Inferior parietal cortex (tissue), 1 donor: ENCODE data around the gene IGF1.
"Not testable (repeated sequence)": the region's sequence is repeated elsewhere in the genome, so short reads cannot be mapped to it uniquely, and the experiment has no call there.

Experiments used
- DNase-seq: peaks from one replicate; pipeline ENCODE4 v3.0.0-alpha.2; 2016; ENCODE audit errors: extremely low spot score

Gene IGF1

DNA sequence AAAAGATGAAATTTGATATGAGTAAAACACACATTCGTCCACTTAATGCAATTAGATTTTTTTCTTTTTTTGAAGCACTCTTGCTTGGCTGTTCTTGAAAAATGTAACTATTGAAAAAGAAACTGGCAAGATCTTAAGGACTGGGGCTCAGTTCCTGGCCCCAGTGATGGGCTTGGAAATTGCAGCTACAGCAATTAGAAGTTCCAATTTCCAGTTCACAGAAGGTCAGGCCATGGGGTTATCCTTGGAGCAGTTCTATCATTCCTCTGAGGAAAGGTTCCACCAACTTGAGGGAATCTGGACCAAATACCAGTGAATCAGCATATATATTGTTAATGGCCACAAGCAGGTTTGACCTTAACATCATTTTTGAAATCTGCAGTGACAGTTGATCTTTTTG lies 18.9 kb downstream of the IGF1 start:
- DNase-seq, result no peak

DNA sequence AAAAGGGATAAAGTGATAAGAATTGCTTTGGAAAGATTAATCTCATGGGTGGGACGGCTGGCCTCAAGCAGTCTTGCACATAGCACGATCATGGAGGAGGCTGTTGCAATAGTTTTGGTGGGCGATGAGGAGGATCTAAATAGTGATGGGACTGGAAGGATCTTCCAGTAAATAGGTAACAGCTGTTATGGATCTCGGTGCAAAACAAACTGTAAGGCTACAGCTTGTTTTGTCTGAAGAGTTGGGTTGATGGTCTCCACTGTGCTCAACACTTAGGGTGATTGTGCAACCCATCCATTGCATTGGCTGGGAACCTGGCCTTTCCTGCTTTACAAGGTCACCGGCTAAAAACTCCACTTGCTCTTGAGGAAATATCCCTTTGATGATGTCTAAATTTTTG lies 21.0 kb downstream of the IGF1 start:
- no peak for DNase-seq

DNA sequence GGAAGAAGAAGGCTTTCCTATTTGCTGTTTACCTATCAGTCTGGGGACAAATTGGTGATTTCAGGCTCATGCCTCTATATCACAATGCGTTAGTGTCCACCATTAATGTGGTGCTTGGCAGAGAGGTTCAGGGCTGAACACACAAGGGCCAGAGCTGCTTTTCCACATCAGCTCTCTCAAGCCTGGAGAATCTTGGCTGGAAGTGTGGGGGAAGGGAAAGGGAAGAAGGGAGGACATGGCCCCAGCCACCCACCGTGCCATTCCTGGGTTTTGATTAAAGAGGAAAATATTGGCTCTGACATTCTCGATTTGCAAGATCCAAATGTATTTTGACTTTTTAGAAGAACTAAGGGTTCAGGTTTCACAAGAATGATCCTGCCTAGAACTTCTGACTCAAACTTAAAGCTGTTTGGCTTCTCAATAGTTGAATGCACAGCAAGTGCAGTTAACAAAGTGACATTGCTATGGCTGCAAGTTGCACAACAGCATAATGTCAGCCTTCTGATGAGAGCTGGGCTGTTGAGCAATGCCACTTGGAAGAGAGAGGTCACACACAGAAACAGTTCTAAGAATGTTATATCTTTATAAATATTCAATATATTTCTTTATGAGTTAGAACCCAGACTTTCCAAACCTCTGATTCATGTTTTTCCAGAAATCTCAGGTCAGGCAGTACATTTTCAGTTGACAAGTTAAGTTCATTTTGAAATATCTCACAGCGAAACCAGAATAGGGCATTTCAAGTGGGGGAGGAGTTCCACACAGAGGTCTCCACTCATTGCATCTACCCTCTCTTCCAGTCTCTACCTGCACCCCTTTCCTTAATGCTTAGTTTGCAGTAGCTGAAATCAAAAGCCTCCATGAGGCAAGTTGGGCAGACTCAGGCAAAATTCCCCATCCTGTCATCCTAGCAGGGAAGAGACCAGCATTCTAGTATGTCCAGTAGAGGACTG lies 25.3 kb downstream of the IGF1 start:
- DNase-seq, result no peak

DNA sequence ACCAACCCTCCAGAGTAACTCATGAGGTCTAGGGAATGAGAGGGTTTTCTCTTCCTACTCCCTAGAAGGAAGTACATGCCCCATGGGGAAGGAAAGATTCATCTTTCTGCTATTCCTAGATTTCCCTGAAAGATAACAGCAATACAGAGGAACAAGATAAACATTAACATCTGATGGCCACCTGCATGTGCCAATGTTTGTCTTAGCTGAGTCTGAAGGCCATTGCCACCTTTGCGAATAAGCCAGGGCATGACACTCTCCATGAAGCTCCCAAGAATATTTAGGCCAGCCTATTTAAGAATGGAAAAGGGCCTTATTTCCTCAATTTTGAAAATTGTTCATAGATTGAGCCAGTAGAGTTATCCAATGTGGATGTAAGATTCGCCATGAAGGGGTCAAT lies 26.0 kb downstream of the IGF1 start:
- DNase-seq, result no peak

DNA sequence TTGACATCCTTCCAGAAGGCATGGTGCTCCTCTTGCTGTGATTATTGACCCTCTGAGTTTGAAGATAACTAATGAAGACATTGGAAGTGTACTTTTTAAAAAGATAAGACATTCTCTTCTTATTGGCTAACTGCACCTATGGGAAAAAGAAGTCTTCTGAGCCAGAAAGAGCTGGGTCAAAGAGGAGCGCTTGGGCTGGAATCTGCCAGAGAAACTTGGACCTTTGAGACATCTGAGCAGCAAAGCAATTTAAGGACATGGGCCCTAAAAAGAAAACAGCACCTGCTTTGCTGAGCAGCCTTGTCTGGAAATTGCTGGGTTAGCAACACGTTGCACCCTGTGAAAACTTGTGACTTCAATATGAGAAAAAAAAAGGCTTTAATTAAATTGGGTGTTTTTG lies 27.8 kb downstream of the IGF1 start:
- no peak for DNase-seq

DNA sequence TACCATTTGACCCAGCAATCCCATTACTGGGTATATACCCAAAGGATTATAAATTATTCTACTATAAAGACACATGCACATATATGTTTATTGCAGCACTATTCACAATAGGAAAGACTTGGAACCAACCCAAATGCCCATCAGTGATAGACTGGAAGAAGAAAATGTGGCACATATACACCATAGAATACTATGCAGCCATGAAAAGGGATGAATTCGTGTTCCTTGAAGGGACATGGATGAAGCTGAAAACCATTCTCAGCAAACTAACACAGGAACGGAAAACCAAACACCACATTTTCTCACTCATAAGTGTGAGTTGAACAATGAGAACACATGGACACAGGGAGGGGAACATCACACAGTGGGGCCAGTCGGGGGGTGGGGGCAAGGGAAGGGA lies 31.3 kb downstream of the IGF1 start:
- not testable (repeated sequence) for DNase-seq

DNA sequence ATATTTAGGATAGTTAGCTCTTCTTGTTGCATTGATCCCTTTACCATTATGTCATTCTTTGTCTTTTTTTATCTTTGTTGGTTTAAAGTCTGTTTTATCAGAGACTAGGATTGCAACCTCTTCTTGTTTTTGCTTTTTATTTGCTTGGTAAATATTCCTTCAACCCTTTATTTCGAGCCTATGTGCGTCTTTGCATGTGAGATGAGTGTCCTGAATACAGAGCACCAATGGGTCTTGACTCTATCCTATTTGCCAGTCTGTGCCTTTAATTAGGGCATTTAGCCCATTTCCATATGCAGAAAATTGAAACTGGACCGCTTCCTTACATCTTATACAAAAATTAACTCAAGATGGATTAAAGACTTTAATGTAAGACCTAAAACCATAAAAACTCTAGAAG lies 32.9 kb downstream of the IGF1 start:
- DNase-seq, result not testable (repeated sequence)

DNA sequence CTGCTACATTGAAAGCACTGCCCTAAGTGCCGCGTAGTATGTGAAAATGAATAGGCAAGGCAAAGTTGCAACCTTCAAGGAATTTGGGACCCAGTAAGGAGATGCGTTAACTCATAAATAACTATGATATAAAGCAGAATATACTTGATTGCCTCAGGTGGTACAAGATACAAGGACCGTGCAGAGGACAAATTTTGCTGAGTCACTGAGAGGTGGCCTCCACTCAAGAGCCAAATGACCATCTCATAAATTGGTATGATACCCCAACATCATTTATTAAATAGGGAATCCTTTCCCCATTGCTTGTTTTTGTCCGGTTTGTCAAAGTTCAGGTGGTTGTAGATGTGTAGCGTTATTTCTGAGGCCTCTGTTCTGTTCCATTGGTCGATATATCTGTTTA lies 35.7 kb downstream of the IGF1 start:
- no peak for DNase-seq

DNA sequence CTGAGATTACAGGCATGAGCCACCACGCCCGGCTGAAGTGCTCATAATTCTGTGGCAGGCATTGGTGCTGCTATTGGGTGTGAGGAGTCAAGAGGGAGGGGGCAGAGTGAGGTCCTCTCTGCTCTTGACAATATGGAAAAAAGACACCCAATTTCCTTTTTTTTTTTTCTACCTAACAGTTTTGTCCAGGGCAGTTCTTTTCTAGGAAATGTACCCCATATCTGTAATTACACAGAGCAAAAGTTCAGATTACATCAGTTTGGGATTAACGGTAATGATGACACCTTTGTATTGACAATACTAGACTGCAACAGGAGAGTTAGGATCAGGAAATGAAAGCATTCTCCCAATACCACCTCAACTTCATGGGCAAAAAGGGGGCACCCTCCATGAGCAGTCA lies 36.3 kb downstream of the IGF1 start:
- no peak for DNase-seq

DNA sequence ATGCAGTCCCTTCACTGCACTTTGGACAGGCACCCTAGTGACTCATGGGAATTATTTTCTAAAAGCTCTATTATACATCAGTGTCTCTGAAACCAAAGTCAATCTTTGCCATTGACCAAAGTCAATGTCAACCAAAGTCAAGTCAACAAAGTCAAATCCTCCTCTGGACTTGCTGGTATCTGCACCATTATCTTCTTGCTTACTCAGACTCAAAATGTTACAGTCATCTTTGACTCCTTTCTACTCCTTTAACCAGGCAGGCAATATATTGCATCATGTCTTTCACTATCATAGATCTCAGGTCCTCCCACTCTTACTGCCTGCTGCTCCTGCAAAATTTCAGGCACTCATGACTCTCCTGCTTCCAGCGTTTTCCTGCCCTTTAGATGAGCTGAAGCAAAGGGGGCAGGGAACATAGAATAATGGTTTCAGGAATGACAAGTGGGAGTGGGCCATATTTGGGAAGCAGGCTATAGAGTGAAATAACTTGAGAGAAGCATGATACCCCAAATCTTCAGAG lies 39.2 kb downstream of the IGF1 start:
- no peak for DNase-seq

DNA sequence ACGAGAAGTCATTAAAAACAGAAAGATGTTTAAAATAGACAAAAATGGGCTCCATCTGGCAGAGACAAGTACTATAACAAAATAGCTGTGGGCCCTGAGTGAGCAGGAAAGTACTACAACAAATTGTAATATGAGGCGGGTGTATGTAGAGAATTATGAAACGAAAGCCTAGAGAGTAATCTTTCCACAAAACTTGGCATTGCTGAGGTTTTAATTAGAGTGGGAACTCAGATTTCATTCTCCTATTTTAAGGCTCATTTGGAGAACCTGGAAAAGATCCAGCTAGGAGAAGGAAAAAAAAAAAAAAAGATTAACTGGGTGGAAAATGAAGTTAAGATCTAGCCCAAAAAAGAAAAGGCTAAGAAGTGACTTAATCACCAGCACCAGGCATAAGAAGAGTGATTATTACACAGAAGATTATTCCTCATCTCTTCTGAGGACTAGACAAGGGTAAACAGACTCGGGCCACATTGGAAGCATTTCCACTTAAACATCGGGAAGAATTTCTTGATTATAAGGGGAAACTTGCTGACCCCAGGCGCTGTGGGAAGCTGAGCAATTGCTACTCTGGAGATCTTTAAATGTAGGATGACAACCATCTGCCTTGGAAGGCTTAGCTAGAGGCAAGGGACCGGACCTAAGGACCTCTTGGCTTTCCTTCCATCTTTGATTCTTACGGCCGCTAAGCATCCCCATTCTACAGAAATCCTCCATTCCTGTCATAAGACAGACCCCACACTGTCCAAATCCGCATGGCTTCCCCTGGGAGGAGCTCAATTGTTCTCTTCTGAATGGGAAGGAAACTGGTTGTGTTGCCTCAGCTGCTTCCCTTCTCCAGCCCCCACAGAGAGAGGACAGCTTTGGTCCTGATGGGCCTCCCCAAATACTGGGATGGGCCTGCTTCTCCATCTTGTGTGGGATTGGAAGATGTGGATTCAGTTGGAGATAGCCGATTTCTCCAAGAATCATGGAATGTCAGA lies 40.6 kb downstream of the IGF1 start:
- no peak for DNase-seq

DNA sequence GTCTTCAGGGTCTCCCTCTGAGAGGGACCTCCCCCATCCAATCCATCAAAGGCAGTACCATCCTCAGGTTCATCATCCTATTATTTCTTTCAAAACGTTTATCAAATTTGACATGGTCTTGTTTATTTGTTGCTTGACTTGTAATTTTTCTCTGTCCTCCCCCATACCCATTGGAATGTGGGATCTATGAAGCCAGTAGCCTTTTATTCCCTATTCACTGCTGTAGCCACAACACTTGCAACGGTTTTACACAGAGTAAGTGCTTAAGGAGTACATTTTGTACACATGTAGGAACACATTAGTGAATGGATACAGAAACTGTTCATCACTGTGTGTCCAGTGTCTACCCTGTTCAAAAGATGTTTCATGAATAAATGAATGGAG lies 41.5 kb downstream of the IGF1 start:
- DNase-seq, result no peak

DNA sequence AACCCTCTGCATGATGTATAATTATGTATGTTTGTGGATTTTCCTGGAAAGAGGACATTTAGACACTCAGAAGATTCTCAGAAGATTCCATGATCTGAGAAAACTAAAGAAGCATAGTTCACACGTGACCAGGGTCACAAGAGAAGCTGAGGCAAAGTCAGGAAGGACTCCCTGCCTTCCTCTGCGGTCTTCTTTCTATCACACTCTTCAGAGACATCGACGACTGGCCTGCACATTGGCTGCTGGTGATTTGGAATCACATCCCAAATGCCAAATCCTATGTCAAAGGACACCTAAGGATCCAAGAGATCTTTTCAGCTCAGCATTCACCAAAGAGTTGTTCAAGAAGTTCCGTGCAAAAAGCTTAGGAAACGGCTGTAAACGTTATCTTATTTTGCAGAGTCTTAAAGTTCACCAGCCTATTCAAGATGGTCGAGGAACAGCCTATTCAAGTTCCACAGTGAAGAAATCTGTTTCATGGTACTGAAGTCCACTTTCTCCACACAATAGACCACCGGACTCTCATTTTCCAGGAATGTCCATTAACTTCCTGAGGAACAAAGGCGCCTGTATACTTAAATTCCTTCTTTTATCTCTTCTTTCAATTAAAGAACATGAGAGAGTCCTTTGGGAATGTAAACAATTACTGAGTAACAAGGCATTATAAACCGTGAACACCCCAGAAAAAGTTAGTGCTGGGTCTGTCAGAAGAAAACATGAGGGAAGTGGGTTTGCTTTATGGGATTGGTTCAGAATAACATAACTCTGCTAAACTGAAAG lies 42.1 kb downstream of the IGF1 start:
- DNase-seq, result no peak

DNA sequence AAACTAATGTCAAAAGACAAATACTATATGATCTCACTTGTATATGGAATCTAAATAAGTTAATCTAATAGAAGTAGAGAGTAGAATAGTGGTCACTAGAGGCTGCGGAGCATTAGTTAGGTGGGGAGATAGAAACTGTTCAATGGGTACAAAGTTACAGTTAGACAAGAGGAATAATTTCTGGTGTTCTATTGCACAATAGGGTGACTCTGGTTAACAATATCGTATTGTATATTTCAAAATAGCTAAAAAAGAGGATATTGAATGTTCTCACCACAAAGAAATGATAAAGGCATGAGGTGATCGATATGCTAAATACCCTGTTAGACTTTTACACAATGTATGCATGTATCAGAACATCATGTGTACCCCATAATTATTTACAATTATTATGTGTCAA lies 42.9 kb downstream of the IGF1 start:
- no peak for DNase-seq

DNA sequence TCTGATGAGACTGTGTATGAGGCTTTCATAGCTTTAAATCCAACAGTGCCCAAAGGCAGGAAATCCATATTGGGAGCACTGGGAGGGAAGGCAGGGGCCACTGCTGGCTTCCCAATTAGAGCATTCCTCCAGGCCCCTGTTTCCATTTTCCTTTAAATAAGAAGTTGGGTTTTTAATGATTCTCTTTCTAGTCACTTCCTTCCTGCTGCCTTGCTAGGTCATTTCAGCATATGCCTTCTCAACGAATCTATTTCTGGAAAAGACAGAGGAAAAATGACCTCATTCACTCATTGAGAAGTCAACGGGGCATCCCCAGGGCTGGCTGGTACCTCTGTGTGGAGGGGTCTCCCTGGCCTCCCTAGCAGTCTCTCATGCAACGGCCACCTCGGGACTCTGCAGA lies 43.5 kb downstream of the IGF1 start:
- no peak for DNase-seq

DNA sequence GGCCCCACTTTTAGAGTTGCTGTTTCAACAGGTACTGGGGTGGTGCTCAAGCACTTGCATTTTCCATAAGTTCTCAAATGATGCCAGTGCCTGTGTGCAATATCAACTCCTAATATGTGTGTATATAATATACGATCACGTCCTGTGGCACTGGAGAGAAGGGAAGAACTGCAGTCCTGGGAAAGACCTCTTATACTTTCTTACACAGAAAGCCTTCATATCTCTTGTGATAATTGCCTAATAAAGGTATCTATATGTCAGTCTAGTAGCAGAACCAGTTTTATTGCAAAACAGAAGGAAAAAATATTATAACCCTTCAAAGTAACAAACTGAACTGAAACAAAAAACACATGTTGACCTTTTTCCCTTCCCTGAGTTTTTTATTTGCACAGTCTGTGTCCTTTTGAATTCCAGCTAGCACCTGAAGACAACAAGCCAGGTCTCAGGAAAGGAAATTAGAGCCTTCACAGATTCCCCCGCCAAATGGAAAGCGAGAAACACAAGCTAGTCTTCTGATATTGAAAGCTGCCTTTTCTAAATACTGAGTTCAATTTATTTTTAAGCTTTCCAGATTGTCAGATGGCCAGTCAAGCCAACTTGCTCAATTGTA lies 44.4 kb downstream of the IGF1 start:
- no peak for DNase-seq

DNA sequence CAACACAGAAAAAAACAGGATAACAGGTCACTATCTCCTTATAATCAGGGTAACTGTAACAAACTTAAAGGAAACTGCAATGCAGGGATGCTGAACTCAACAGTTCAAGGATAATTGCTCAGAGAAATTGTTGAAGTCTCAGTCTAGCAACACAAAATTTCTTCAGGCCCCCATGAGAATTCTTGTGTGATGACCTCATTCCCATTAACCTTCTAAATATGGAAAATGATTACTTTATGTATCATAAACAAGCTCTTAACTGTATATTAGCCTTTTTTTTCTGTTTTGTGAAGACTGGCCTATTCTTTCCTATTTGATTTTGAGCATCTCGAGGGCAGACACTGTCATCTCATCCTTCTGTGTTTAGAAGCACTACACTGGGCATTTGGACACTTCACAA lies 47.1 kb downstream of the IGF1 start:
- no peak for DNase-seq

DNA sequence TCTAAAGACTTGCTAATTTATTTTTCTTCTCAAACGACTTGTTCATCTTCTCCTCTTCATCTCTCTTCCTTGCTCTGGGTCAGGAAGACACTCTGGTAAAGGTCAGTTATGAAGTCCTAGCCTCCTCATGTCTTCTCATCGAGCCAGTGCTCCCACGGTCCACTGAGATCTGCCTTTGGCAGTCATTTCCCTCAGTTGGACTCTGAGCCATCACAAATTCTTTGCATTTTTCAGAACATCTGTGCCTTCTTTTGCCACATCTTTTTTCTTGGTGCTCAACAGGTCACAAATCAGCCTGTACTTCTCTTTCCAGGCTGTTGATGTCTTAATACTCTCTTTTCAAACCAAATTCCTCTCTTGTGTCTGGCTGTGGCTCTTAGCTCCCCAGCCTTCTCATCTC lies 49.7 kb downstream of the IGF1 start:
- DNase-seq, result no peak

DNA sequence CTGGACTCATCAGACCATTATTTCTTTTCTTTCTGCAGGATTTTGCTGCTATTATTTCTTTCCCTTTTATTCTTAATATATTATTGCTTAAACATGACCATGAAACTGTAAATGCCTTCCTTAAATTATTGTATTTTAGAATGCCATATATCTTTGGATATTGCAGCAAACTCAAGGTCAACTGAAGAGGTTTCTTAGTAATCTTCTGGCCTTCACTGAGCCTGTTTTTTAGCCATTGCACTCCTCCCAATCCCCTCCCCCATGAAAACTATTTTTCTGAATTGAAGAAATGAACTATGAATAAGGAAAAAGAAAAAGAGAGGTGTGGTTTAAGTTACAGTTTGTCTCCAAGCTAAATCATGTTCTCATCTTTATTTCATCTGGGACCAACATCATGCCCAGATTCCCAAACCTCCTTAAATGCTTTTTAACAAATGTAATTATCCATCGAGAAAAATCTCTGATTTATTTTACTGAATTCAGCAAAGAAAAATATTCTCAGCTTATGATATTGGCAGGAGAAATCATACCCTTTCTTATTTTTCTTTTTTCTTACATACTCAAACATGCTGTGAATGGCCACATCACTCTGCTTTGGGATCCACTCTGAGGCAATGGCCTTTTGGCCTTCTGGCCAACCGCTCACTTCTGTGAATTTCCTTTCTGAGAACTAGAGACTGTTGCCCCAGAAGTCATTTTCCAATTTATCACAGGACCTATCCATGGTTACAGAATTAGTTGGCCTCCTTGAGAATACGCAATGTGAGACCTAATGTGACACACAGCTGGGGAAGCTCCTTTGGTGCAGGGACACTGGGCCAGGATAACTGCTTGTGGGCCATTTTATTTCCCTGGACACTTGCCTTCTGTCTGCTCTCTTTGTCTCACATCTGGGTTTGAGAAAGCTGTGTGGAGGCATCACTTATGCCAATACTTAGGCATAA lies 50.9 kb downstream of the IGF1 start:
- DNase-seq, result no peak

DNA sequence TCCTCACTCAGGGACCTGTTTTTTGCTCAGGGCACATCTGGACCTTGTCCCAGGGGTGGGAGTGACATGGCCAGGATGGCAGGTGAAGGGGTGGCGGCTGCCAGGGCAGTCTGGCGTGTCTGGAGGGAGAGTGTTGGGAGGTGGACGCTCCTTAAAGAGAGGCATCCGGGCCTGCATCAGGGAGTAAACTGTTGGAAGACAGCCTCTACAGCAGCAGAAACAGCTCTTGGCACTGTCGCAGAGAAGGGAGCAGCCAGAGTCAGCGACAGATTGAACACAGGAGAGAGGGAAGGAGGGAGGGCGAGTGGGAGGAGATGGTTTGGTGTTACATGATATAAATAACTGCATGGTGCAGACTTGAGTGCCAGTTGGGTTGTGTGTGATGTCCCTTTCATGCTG lies 52.8 kb downstream of the IGF1 start:
- DNase-seq, result peak; percentile 51
